Activated CD8-positive, alpha-beta T cell treated with anti-CD3 and anti-CD28 coated beads for 36 hours (primary cell): ENCODE data around the gene MKNK1. TPM values are rescaled to one million over a fixed set of nuclear protein-coding genes. Genes with fewer than 3 reads are reported as not detected.

ENCODE experiments used
- ATAC-seq: fragments of 200-7000 bp; cut with Tn5 transposase; one replicate; pipeline ENCODE4 v1.10.0; 2021; ENCODE audit warnings: mild to moderate bottlenecking, moderate library complexity
- CTCF ChIA-PET: fragments of 350-600 bp; sonication (Branson Sonifier 250); formaldehyde crosslinking; loops from one replicate; lab custom pipeline; 2021; ENCODE audit warnings: antibody characterized with exemption; lab: Charles Lee
- POLR2A ChIA-PET: fragments of 350-600 bp; sonication (Branson Sonifier 250); formaldehyde crosslinking; loops from one replicate; lab custom pipeline; 2021; ENCODE audit warnings: antibody characterized with exemption; lab: Charles Lee
- DNase-seq: peaks from one replicate; pipeline ENCODE4 v3.0.0-alpha.2; 2020
- H3K27ac Mint-ChIP-seq: one replicate; pipeline ENCODE4 v1.8.0; 2021; ENCODE audit warnings: mild to moderate bottlenecking, mixed read lengths
- H3K27me3 Mint-ChIP-seq: one replicate; pipeline ENCODE4 v1.8.0; 2021; ENCODE audit warnings: mixed read lengths
- H3K36me3 Mint-ChIP-seq: one replicate; pipeline ENCODE4 v1.8.0; 2021; ENCODE audit warnings: low read depth, mixed read lengths
- H3K4me1 Mint-ChIP-seq: one replicate; pipeline ENCODE4 v1.8.0; 2021; ENCODE audit warnings: low read depth, mixed read lengths
- H3K4me3 Mint-ChIP-seq: one replicate; pipeline ENCODE4 v1.8.0; 2021; ENCODE audit warnings: mild to moderate bottlenecking, moderate library complexity, mixed read lengths
- H3K9me3 Mint-ChIP-seq: one replicate; pipeline ENCODE4 v1.8.0; 2021; ENCODE audit warnings: mixed read lengths
- intact Hi-C: fragments of 100-400 bp; cut with micrococcal nuclease; formaldehyde crosslinking; loops from one replicate; pipeline ENCODE4 v1.10.0; 2022
- total RNA-seq, 2 experiments: library from RNA; stranded (reverse); gene quantifications; one replicate each; pipeline ENCODE4 v1.2.3, GENCODE V29; 2021
- TF ChIP-seq, protein P1 (sequence below): fragments of 200-600 bp; IDR thresholded peaks from one replicate; pipeline ENCODE4 v1.8.0; 2022; ENCODE audit warnings: antibody characterized with exemption, mild to moderate bottlenecking

MKNK1 gene
- total RNA-seq, 2 experiments from 2014 or later: 31.1 to 35.5 TPM

DNA sequence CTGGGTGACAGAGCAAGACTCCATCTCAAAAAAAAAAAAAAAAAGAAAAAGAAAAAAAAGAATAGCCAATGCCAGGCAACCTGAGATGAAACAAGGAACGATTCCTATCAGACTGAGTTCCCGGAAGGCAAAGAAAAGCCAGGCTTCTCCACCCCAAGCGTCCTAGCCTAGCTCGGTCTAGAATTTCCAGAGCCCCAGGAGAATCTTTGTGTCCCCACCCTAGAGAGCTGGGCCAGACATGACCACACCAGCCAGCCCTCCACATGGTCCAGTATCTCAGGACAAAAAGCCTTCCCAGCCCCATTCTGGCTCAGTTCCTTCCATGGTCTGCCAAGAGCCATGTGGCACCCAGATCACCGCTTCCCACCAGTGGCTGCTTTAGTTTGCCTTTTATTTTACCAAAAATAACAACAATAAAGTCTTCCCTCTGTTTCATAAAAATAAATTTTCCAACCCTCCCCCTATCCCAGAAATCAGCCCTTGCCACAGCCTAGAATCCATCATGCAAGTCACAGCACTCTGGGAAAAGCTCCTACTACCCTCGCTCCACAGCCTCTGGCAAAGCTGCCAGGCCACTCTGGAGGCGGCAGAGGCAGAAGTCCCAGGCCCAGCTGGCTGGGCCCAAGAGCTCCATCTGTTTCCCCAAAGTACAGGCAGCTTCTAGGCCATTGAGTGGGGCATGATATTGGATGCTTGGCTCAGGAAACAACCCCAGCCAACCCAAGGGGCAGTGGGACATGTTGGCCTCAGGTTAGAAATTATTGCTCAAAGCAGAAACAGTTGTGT lies 3.5 kb upstream of the MKNK1 start:
- peaks cover 5% of the 10 kb centered on the region for H3K36me3 Mint-ChIP-seq
- no peaks in the 10 kb centered on the region for H3K9me3 Mint-ChIP-seq
- ChIA-PET POLR2A (interaction anchor here (0.6 kb wide), 1 partner anchor 9 kb away, joined by 3 read pairs; the partner anchor contains the start of gene MOB3C), CTCF (interaction anchor here (0.8 to 7.3 kb wide), 2 partner anchors 8 to 25 kb away, joined by 3 to 47 read pairs; partner anchors contain the start of gene MOB3C)
- no peak overlapping the region for H3K27ac Mint-ChIP-seq
- intact Hi-C loops: no loop called here
- H3K4me3 Mint-ChIP-seq: no peak overlapping the region
- H3K27me3 Mint-ChIP-seq: no peaks in the 10 kb centered on the region
- ATAC-seq: no peak
- no peak for DNase-seq
- TF ChIP-seq, protein P1, sequence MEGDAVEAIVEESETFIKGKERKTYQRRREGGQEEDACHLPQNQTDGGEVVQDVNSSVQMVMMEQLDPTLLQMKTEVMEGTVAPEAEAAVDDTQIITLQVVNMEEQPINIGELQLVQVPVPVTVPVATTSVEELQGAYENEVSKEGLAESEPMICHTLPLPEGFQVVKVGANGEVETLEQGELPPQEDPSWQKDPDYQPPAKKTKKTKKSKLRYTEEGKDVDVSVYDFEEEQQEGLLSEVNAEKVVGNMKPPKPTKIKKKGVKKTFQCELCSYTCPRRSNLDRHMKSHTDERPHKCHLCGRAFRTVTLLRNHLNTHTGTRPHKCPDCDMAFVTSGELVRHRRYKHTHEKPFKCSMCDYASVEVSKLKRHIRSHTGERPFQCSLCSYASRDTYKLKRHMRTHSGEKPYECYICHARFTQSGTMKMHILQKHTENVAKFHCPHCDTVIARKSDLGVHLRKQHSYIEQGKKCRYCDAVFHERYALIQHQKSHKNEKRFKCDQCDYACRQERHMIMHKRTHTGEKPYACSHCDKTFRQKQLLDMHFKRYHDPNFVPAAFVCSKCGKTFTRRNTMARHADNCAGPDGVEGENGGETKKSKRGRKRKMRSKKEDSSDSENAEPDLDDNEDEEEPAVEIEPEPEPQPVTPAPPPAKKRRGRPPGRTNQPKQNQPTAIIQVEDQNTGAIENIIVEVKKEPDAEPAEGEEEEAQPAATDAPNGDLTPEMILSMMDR: no peak
- peaks cover 25% of the 10 kb centered on the region for H3K4me1 Mint-ChIP-seq

DNA sequence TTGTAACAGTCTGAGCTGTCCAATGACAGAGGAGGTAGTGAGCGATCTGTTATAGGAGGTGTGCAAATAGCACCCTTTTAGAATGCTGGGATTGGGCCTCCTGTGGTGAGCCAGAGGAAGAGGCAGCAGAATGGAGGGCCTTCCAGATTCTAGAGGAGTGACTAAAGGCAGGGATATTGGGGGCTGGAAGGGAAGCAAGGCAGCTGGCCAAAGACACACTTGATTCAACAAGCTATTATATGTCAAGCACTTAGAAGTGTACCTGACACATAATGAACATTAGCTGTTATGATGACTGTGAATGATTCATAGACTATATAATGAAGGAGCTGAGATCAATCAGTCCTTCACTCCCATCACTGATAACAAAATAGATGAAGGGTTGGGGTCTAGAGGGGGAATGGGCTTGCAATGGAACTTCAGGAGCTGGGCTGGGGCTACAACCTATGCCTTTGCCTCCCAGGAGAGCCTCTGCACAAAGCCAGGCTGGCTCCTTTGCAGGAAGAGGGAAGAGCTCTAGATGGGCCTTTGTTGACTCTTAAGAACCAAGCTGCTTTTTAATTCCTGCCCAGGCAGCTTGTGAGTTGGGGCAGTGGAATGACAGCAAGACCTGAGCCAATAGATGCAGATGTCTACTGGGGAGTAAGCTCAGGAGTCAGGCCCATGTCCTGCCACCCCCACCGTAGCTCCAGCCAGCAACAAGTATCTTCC lies 2.3 kb upstream of the MKNK1 start:
- H3K4me3 Mint-ChIP-seq: no peak overlapping the region
- POLR2A ChIA-PET: interaction anchor here (5.7 kb wide), 1 partner anchor 9 kb away, joined by 55 read pairs; the partner anchor contains the start of gene MOB3C
- peaks cover 9% of the 10 kb centered on the region for H3K36me3 Mint-ChIP-seq
- H3K4me1 Mint-ChIP-seq: peaks cover 28% of the 10 kb centered on the region
- CTCF ChIA-PET: interaction anchor here (0.8 to 7.3 kb wide), 2 partner anchors 10 to 24 kb away, joined by 3 to 47 read pairs; partner anchors contain the start of gene MOB3C
- no peak overlapping the region for H3K27ac Mint-ChIP-seq
- TF ChIP-seq, protein P1: no peak
- H3K27me3 Mint-ChIP-seq: no peaks in the 10 kb centered on the region
- H3K9me3 Mint-ChIP-seq: no peaks in the 10 kb centered on the region
- no peak for DNase-seq
- ATAC-seq: no peak
- intact Hi-C loops: no loop called here

DNA sequence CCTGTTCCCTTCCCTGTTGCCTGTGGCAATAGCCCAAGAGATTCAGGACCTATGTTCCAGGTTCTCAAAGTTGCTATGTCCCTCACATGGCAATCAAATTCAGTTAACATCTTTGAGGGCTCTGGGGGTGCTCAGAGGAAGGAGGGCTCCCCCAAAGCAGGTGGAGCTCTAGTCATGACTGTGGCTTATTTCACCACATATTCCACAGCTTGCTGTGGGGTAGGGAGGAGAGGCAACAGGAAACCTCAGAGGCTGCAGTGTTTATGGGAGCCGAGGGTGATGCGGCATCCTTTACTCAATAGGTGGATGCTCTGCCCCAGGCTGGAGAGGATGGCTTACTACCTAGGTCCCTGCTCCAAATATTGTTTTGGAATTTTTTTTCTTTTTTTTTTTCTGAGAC lies 1.2 kb upstream of the MKNK1 start:
- POLR2A ChIA-PET: interaction anchor here (1.1 to 5.7 kb wide), 5 partner anchors 10 to 121 kb away, joined by 3 to 55 read pairs (median 6); partner anchors contain the start of genes ATPAF1 and MOB3C
- peak; percentile 33 for DNase-seq
- ATAC-seq: no peak
- H3K9me3 Mint-ChIP-seq: no peaks in the 10 kb centered on the region
- intact Hi-C loops: no loop called here
- no peaks in the 10 kb centered on the region for H3K27me3 Mint-ChIP-seq
- CTCF ChIA-PET: interaction anchor here (1.0 to 7.3 kb wide), 4 partner anchors 11 to 121 kb away, joined by 3 to 47 read pairs (median 12); partner anchors contain the start of gene MOB3C
- peak overlapping the region; percentile 89 for H3K4me3 Mint-ChIP-seq
- H3K4me1 Mint-ChIP-seq: peaks cover 35% of the 10 kb centered on the region
- TF ChIP-seq, protein P1: no peak
- H3K36me3 Mint-ChIP-seq: peaks cover 10% of the 10 kb centered on the region
- peak overlapping the region; percentile 58 for H3K27ac Mint-ChIP-seq

DNA sequence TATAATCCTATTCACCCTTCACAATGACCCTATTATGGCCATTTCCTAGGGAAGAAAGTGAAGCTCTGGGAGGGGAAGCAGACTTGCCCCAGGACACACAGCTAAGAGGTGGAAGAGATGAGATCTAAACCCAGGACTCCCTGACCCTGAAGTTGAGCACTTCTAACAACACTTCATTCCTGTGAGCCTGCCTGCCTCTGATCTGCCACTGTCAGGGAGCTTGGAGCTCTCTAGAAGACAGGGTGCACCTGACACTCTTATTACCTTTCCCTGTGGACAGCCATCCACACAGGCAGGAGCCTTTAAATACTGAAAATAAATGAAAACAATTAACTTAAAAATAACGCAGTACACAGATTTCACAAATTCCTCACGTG lies 599 bp downstream of the MKNK1 start:
- H3K36me3 Mint-ChIP-seq: peaks cover 4% of the 10 kb centered on the region
- intact Hi-C loops: no loop called here

More for the DNA sequence above, 599 bp downstream of the MKNK1 start:
- ChIA-PET CTCF (interaction anchor here (1.3 to 7.3 kb wide), 5 partner anchors 12 to 158 kb away, joined by 4 to 47 read pairs (median 9); partner anchors contain the start of gene MOB3C), POLR2A (interaction anchor here (0.6 to 5.7 kb wide), 8 partner anchors 12 to 78 kb away, joined by 3 to 55 read pairs (median 4); partner anchors contain the start of genes ATPAF1 and MOB3C)
- no peak for ATAC-seq
- TF ChIP-seq, protein P1: no peak
- H3K27me3 Mint-ChIP-seq: no peaks in the 10 kb centered on the region
- H3K4me1 Mint-ChIP-seq: peaks cover 47% of the 10 kb centered on the region
- H3K9me3 Mint-ChIP-seq: no peaks in the 10 kb centered on the region
- peak overlapping the region; percentile 89 for H3K4me3 Mint-ChIP-seq
- peak overlapping the region; percentile 87 for H3K27ac Mint-ChIP-seq
- DNase-seq: no peak
